IMR-90 (cell line): ENCODE data around the gene AATF. TPM values are rescaled to one million over a fixed set of nuclear protein-coding genes. Genes with fewer than 3 reads are reported as not detected.

ENCODE experiments used
- ATAC-seq: fragments of 200-7000 bp; cut with Tn5 transposase; 2 replicates; pipeline ENCODE4 v1.9.1; 2020; ENCODE audit warnings: low read depth, mild to moderate bottlenecking, moderate library complexity
- BruUV-seq: library from RNA; stranded (reverse); fragments of 400-500 nt; replicated peaks from 2 replicates; lab custom pipeline; 2021; lab: Mats Ljungman, UMichigan
- CTCF ChIA-PET: fragments of 300-600 bp; formaldehyde crosslinking; extraction: SDS; loops from one replicate; lab custom pipeline; 2021; ENCODE audit warnings: antibody characterized with exemption; lab: Yijun Ruan, JAX
- POLR2A ChIA-PET: fragments of 300-600 bp; sonication (Branson Sonifier 250); formaldehyde crosslinking; loops from one replicate; lab custom pipeline; 2022; ENCODE audit warnings: antibody characterized with exemption; ENCODE audit not compliant: unreplicated experiment; lab: Charles Lee
- DNase-seq: peaks from one replicate; pipeline ENCODE4 v3.0.0; 2013
- H2AFZ ChIP-seq: replicated peaks from 2 replicates; pipeline ENCODE3; 2013; ENCODE audit warnings: low read length, mild to moderate bottlenecking; ENCODE audit not compliant: poor library complexity
- H2AK5ac ChIP-seq: 2 replicates; pipeline ENCODE4 v1.6.1; 2013; ENCODE audit warnings: low read depth, low read length, inconsistent platforms
- H2AK9ac ChIP-seq: replicated peaks from 2 replicates; pipeline ENCODE3; 2013; ENCODE audit warnings: mild to moderate bottlenecking, low read depth, low read length, moderate library complexity; ENCODE audit not compliant: poor library complexity
- H2BK120ac ChIP-seq: 2 replicates; pipeline ENCODE4 v1.6.1; 2013; ENCODE audit warnings: low read depth, low read length, inconsistent platforms
- H2BK15ac ChIP-seq: 3 replicates; pipeline ENCODE4 v1.6.1; 2013; ENCODE audit warnings: low read depth, low read length, inconsistent platforms
- H2BK20ac ChIP-seq: 2 replicates; pipeline ENCODE4 v1.6.1; 2013; ENCODE audit warnings: low read depth, mild to moderate bottlenecking, inconsistent platforms, low read length, moderate library complexity
- H2BK5ac ChIP-seq: 2 replicates; pipeline ENCODE4 v1.6.1; 2013; ENCODE audit warnings: mild to moderate bottlenecking, low read depth, low read length, inconsistent platforms; ENCODE audit not compliant: poor library complexity, severe bottlenecking
- H3K14ac ChIP-seq: replicated peaks from 2 replicates; pipeline ENCODE4 v1.6.1; 2013; ENCODE audit warnings: low read depth, low read length, inconsistent platforms
- H3K18ac ChIP-seq: 2 replicates; pipeline ENCODE4 v1.6.1; 2013; ENCODE audit warnings: low read depth, low read length, control low read depth
- H3K23ac ChIP-seq: 2 replicates; pipeline ENCODE4 v1.6.1; 2013; ENCODE audit warnings: low read depth, low read length, inconsistent platforms
- H3K27ac ChIP-seq: 2 replicates; pipeline ENCODE4 v1.5.1; 2013; ENCODE audit warnings: mild to moderate bottlenecking, control low read depth, low read length; ENCODE audit not compliant: insufficient read depth
- H3K27me3 ChIP-seq: 2 replicates; pipeline ENCODE4 v1.6.1; 2013; ENCODE audit warnings: low read length; ENCODE audit not compliant: control insufficient read depth, insufficient read depth
- H3K36me3 ChIP-seq: 2 replicates; pipeline ENCODE4 v1.6.1; 2013; ENCODE audit warnings: low read length, mixed read lengths; ENCODE audit not compliant: control insufficient read depth, insufficient read depth
- H3K4ac ChIP-seq: 2 replicates; pipeline ENCODE4 v1.6.1; 2013; ENCODE audit warnings: low read depth, low read length, inconsistent platforms
- H3K4me1 ChIP-seq: 2 replicates; pipeline ENCODE4 v1.6.1; 2013; ENCODE audit warnings: low read length, mixed read lengths; ENCODE audit not compliant: control insufficient read depth, insufficient read depth
- H3K4me2 ChIP-seq: 2 replicates; pipeline ENCODE4 v1.6.1; 2013; ENCODE audit warnings: low read depth, mild to moderate bottlenecking, control low read depth, low read length, moderate library complexity
- H3K4me3 ChIP-seq: 2 replicates; pipeline ENCODE4 v1.5.1; 2013; ENCODE audit warnings: low read depth, mild to moderate bottlenecking, control low read depth, low read length, moderate library complexity; ENCODE audit not compliant: insufficient read depth
- H3K56ac ChIP-seq: 2 replicates; pipeline ENCODE4 v1.6.1; 2013; ENCODE audit warnings: low read length, inconsistent platforms; ENCODE audit not compliant: insufficient read depth; ENCODE audit errors: extremely low read depth
- H3K79me1 ChIP-seq, 2 experiments: 2 replicates each; pipeline ENCODE4 v1.6.1; 2013; ENCODE audit warnings: low read length in 2 of 2, inconsistent platforms in 1 of 2, low read depth in 1 of 2
- H3K9ac ChIP-seq: 2 replicates; pipeline ENCODE4 v1.6.1; 2013; ENCODE audit warnings: low read depth, low read length, control low read depth
- H3K9me1 ChIP-seq: 2 replicates; pipeline ENCODE4 v1.6.1; 2013; ENCODE audit warnings: low read length, inconsistent platforms; ENCODE audit not compliant: insufficient read depth
- H3K9me3 ChIP-seq: 2 replicates; pipeline ENCODE4 v1.6.1; 2013; ENCODE audit warnings: low read length; ENCODE audit not compliant: control insufficient read depth, insufficient read depth
- H4K20me1 ChIP-seq: 2 replicates; pipeline ENCODE4 v1.6.1; 2013; ENCODE audit warnings: low read length, inconsistent platforms; ENCODE audit not compliant: insufficient read depth
- H4K5ac ChIP-seq: 2 replicates; pipeline ENCODE4 v1.6.1; 2013; ENCODE audit warnings: mild to moderate bottlenecking, low read depth, low read length, control low read depth
- H4K8ac ChIP-seq, 2 experiments: 2 replicates each; pipeline ENCODE4 v1.6.1; 2013; ENCODE audit warnings: low read depth in 2 of 2, low read length in 2 of 2, control low read depth in 1 of 2, inconsistent platforms in 1 of 2
- H4K91ac ChIP-seq: 2 replicates; pipeline ENCODE4 v1.6.1; 2013; ENCODE audit warnings: low read depth, low read length, inconsistent platforms; ENCODE audit not compliant: insufficient read depth
- BHLHE40 ChIP-seq: fragments of 150-350 bp; IDR thresholded peaks from 2 replicates; pipeline ENCODE4 v1.6.1; 2016; ENCODE audit warnings: mild to moderate bottlenecking, low read depth, low read length
- CEBPB ChIP-seq: IDR thresholded peaks from 2 replicates; pipeline ENCODE4 v1.6.1; 2012; ENCODE audit warnings: low read depth, low read length, improper control_type of control experiment
- CHD1 ChIP-seq: IDR thresholded peaks from 2 replicates; pipeline ENCODE4 v1.6.1; 2012; ENCODE audit warnings: low read depth, low read length, improper control_type of control experiment
- CTCF ChIP-seq: conservative IDR thresholded peaks from 2 replicates; pipeline ENCODE4 v1.5.1; 2012; ENCODE audit warnings: mild to moderate bottlenecking, low read depth, low read length, improper control_type of control experiment
- ELK1 ChIP-seq: fragments of 150-350 bp; IDR thresholded peaks from 2 replicates; pipeline ENCODE4 v1.6.1; 2016; ENCODE audit warnings: low read depth, mild to moderate bottlenecking, low read length, moderate library complexity, borderline replicate concordance
- FOS ChIP-seq: fragments of 150-350 bp; IDR thresholded peaks from 2 replicates; pipeline ENCODE4 v1.6.1; 2016; ENCODE audit warnings: low read depth, low read length
- MAFK ChIP-seq: IDR thresholded peaks from 2 replicates; pipeline ENCODE4 v1.6.1; 2012; ENCODE audit warnings: low read depth, low read length, improper control_type of control experiment
- MXI1 ChIP-seq: IDR thresholded peaks from 2 replicates; pipeline ENCODE4 v1.6.1; 2012; ENCODE audit warnings: low read depth, mild to moderate bottlenecking, low read length, moderate library complexity, borderline replicate concordance
- NFE2L2 ChIP-seq: fragments of 150-350 bp; IDR thresholded peaks from 2 replicates; pipeline ENCODE4 v1.6.1; 2016; ENCODE audit warnings: low read depth, mild to moderate bottlenecking, low read length
- RAD21 ChIP-seq: IDR thresholded peaks from 2 replicates; pipeline ENCODE4 v1.6.1; 2012; ENCODE audit warnings: low read length, improper control_type of control experiment
- SMC3 ChIP-seq: fragments of 150-350 bp; IDR thresholded peaks from 2 replicates; pipeline ENCODE4 v1.6.1; 2016; ENCODE audit warnings: low read depth, mild to moderate bottlenecking, antibody characterized with exemption, low read length, moderate library complexity
- USF2 ChIP-seq: fragments of 150-350 bp; IDR thresholded peaks from 2 replicates; pipeline ENCODE4 v1.6.1; 2017; ENCODE audit warnings: mild to moderate bottlenecking, antibody characterized with exemption, low read length, low read depth
- WGBS, 2 experiments: methylation state at CpG; one replicate each; pipeline versions ENCODE4 v1.1.5 to v1.1.7; 2013; ENCODE audit warnings: missing lambda C conversion rate in 2 of 2; ENCODE audit not compliant: insufficient read length in 1 of 2; ENCODE audit errors: extremely low coverage in 2 of 2; 5-methylcytosine and 5-hydroxymethylcytosine counted together
- dilution Hi-C: fragments of 300-500 bp; cut with HindIII; formaldehyde crosslinking; loops from one replicate; pipeline ENCODE4 v1.14.3; 2018; ENCODE audit warnings: low sequenced_read_pairs; ENCODE audit not compliant: unreplicated experiment
- in situ Hi-C: fragments of 300-500 bp; cut with MboI; formaldehyde crosslinking; loops from 3 replicates; pipeline ENCODE4 v1.14.3; 2019; ENCODE audit warnings: low sequenced_read_pairs, inconsistent platforms, mixed read lengths
- intact Hi-C: fragments of 100-400 bp; cut with micrococcal nuclease; formaldehyde crosslinking; loops from 2 replicates; pipeline ENCODE4 v1.10.0; 2022
- polyA plus RNA-seq, 3 experiments: library from polyadenylated mRNA; depleted of rRNA; stranded (reverse); fragments of >200 nt; gene quantifications; 2 replicates each; pipeline ENCODE4 v1.2.3, GENCODE V29; 2012; ENCODE audit warnings: low replicate concordance in 1 of 3
- total RNA-seq: library from RNA; depleted of rRNA; stranded (reverse); fragments of >200 nt; gene quantifications from 2 replicates; pipeline ENCODE4 v1.2.3, GENCODE V29; 2012

AATF gene
- total and polyA plus RNA-seq, 2 of the 4 experiments (the other 2 are of a cell fraction), result 21.0 to 34.8 TPM

- H4K20me1 ChIP-seq, result no peaks in the 10 kb centered on the region
- no peak overlapping the region for H3K4ac ChIP-seq
- no peak overlapping the region for H2BK20ac ChIP-seq
- no peak for ATAC-seq
- intact Hi-C loops (no loop called here), in situ Hi-C loops (no loop called here), dilution Hi-C loops (no loop called here)
- no peak overlapping the region for H3K56ac ChIP-seq
- no peaks in the 10 kb centered on the region for H3K4me1 ChIP-seq
- H3K27ac ChIP-seq, result no peak overlapping the region
- TF ChIP-seq FOS (no peak), CEBPB (no peak), MXI1 (no peak), USF2 (no peak), CHD1 (no peak), ELK1 (no peak), RAD21 (no peak), MAFK (no peak), SMC3 (no peak), BHLHE40 (no peak), CTCF (no peak), NFE2L2 (no peak)
- H3K27me3 ChIP-seq, result no peaks in the 10 kb centered on the region
- CTCF ChIA-PET, result interaction anchor here (1.7 kb wide), 1 partner anchor 10 kb away, joined by 4 read pairs; no protein-coding TSS in a partner anchor
- BruUV-seq, result no TSS peak
- no peak overlapping the region for H2AFZ ChIP-seq
- H4K5ac ChIP-seq, result no peak overlapping the region
- no peak overlapping the region for H4K8ac ChIP-seq
- H3K36me3 ChIP-seq, result peaks cover 7% of the 10 kb centered on the region
- H3K9me3 ChIP-seq, result no peaks in the 10 kb centered on the region
- H3K4me2 ChIP-seq, result no peak overlapping the region
- H2BK120ac ChIP-seq, result no peak overlapping the region
- no peak for DNase-seq
- H2BK15ac ChIP-seq, result no peak overlapping the region
- H2BK5ac ChIP-seq, result no peak overlapping the region
- H2AK5ac ChIP-seq, result no peak overlapping the region
- no peak overlapping the region for H3K14ac ChIP-seq
- H3K4me3 ChIP-seq, result no peak overlapping the region
- H4K91ac ChIP-seq, result no peak overlapping the region
- no peak overlapping the region for H3K23ac ChIP-seq
- WGBS, 2 experiments, result 100% methylated on average over 1 of the region's 5 CpGs; no CpG with 5 or more reads in 1 of the 2 experiments
- H3K9me1 ChIP-seq, result no peaks in the 10 kb centered on the region
- POLR2A ChIA-PET, result no interaction called here
- no peak overlapping the region for H2AK9ac ChIP-seq
- no peak overlapping the region for H3K18ac ChIP-seq
- peaks cover 0 to 4% of the 10 kb centered on the region in 2 experiments; a peak in 1 of 4 replicates for H3K79me1 ChIP-seq
- no peak overlapping the region for H3K9ac ChIP-seq
Measured at GRCh38 chr17:37037590-37038155, 88.9 kb downstream of the AATF start.
